ENCODE results near the gene DZIP1. TPM values are rescaled to one million over a fixed set of nuclear protein-coding genes. Genes with fewer than 3 reads are reported as not detected.

The DZIP1 gene
- total RNA-seq, 4 donors from 2014 or later: 2.5 to 61.9 (median 5.2) TPM

- Histone ChIP-seq H3K36me3 (no peaks in the 10 kb centered on the region), H3K9me3 (no peaks in the 10 kb centered on the region), H3K27ac (no peak overlapping the region), H3K4me3 (no peak overlapping the region), H3K4me1 (no peaks in the 10 kb centered on the region), H3K27me3 (no peaks in the 10 kb centered on the region)
- TF ChIP-seq POLR2A (IDR thresholded peaks at IDR 0.05): no peak
- TF ChIP-seq, protein P1, sequence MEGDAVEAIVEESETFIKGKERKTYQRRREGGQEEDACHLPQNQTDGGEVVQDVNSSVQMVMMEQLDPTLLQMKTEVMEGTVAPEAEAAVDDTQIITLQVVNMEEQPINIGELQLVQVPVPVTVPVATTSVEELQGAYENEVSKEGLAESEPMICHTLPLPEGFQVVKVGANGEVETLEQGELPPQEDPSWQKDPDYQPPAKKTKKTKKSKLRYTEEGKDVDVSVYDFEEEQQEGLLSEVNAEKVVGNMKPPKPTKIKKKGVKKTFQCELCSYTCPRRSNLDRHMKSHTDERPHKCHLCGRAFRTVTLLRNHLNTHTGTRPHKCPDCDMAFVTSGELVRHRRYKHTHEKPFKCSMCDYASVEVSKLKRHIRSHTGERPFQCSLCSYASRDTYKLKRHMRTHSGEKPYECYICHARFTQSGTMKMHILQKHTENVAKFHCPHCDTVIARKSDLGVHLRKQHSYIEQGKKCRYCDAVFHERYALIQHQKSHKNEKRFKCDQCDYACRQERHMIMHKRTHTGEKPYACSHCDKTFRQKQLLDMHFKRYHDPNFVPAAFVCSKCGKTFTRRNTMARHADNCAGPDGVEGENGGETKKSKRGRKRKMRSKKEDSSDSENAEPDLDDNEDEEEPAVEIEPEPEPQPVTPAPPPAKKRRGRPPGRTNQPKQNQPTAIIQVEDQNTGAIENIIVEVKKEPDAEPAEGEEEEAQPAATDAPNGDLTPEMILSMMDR (IDR thresholded peaks at IDR 0.05): no peak
- DNase-seq: no peak
Measured at GRCh38 chr13:95530178-95530577, 114.3 kb downstream of the DZIP1 start.

Other genes starting within 250 kb of the DZIP1 start
- gene CLDN10, start 92.0 kb downstream of the DZIP1 start, total RNA-seq: under 1 TPM in 1 of 4 donors, not detected in 3; 0.57 TPM
- gene DNAJC3, start 32.4 kb upstream of the DZIP1 start, total RNA-seq: 10 to 100 TPM; 26.4 to 61.5 (median 36.1) TPM